Endothelial cell of umbilical vein (primary cell): ENCODE results near the gene RSPH6A. TPM values are rescaled to one million over a fixed set of nuclear protein-coding genes. Genes with fewer than 3 reads are reported as not detected.

Source experiments
- BruUV-seq: library from RNA; stranded (reverse); fragments of 400-500 nt; replicated peaks from 2 replicates; lab custom pipeline; 2021; lab: Mats Ljungman, UMichigan
- CTCF ChIA-PET: fragments of 300-600, 350-600 bp; sonication (Branson Sonifier 250); formaldehyde crosslinking; loops from one replicate; lab custom pipeline; 2021; ENCODE audit warnings: antibody characterized with exemption, inconsistent platforms; lab: Charles Lee
- POLR2A ChIA-PET: fragments of 300-600, 350-600 bp; sonication (Branson Sonifier 250); formaldehyde crosslinking; loops from one replicate; lab custom pipeline; 2021; ENCODE audit warnings: antibody characterized with exemption, inconsistent platforms; lab: Charles Lee
- DNase-seq: peaks from one replicate; pipeline ENCODE4 v3.0.0-alpha.2; 2011; ENCODE audit warnings: low read depth, low spot score
- FAIRE-seq: peaks from 2 replicates; lab custom pipeline; 2011; peaks lifted over from hg19 to GRCh38; lab: Jason Lieb, UNC
- H2AFZ ChIP-seq: 2 replicates; pipeline ENCODE4 v1.6.0; 2012; ENCODE audit warnings: low read depth, low read length, control low read depth, inconsistent platforms
- H3K27ac ChIP-seq: 2 replicates; pipeline ENCODE4 v1.5.1; 2011; ENCODE audit warnings: low read depth, mild to moderate bottlenecking, control low read depth, low read length, moderate library complexity; ENCODE audit not compliant: insufficient read depth
- H3K27me3 ChIP-seq, 2 experiments: 2 replicates each; pipeline versions ENCODE4 v1.6.0 to v1.6.1; 2011; ENCODE audit warnings: low read length in 2 of 2, mixed read lengths in 1 of 2; ENCODE audit not compliant: control insufficient read depth in 2 of 2, insufficient read depth in 2 of 2
- H3K36me3 ChIP-seq, 2 experiments: 2 replicates in 1 of 2; 3 replicates in 1 of 2; pipeline ENCODE4 v1.5.1; 2011; ENCODE audit warnings: low read length in 2 of 2, mild to moderate bottlenecking in 1 of 2, moderate library complexity in 1 of 2; ENCODE audit not compliant: control insufficient read depth in 2 of 2, insufficient read depth in 2 of 2; ENCODE audit errors: extremely low read depth in 1 of 2
- H3K4me1 ChIP-seq: 3 replicates; pipeline ENCODE4 v1.5.1; 2011; ENCODE audit warnings: mild to moderate bottlenecking, low read length; ENCODE audit not compliant: control insufficient read depth, insufficient read depth; ENCODE audit errors: extremely low read depth
- H3K4me2 ChIP-seq: 2 replicates; pipeline ENCODE4 v1.6.1; 2011; ENCODE audit warnings: low read length, control low read depth, mixed read lengths; ENCODE audit not compliant: insufficient read depth
- H3K4me3 ChIP-seq, 3 experiments: fragments of 200-600 bp in 1 of 3; sonication (generic), shearing (Covaris generic) in 1 of 3; replicated peaks in 1 of 3; 2 replicates each; pipeline ENCODE4 v1.5.1; 2011 to 2016; ENCODE audit warnings: control low read depth in 3 of 3, low read length in 3 of 3, mild to moderate bottlenecking in 2 of 3, inconsistent platforms in 1 of 3, low read depth in 1 of 3, moderate library complexity in 1 of 3; ENCODE audit not compliant: insufficient read depth in 1 of 3
- H3K79me2 ChIP-seq: 2 replicates; pipeline ENCODE4 v1.6.0; 2012; ENCODE audit warnings: low read length, inconsistent platforms; ENCODE audit not compliant: control insufficient read depth, insufficient read depth
- H3K9ac ChIP-seq: replicated peaks from 2 replicates; pipeline ENCODE3; 2011; ENCODE audit warnings: low read length, control low read depth; ENCODE audit not compliant: insufficient read depth; ENCODE audit errors: extremely low read depth
- H3K9me1 ChIP-seq: replicated peaks from 3 replicates; pipeline ENCODE4 v1.6.0; 2011; ENCODE audit warnings: mild to moderate bottlenecking, low read length; ENCODE audit not compliant: control insufficient read depth, insufficient read depth; ENCODE audit errors: extremely low read depth
- H3K9me3 ChIP-seq: replicated peaks from 2 replicates; pipeline ENCODE4 v1.5.1; 2012; ENCODE audit warnings: low read length, inconsistent platforms; ENCODE audit not compliant: control insufficient read depth, insufficient read depth
- H4K20me1 ChIP-seq: replicated peaks from 2 replicates; pipeline ENCODE3; 2011; ENCODE audit warnings: mild to moderate bottlenecking, low read length; ENCODE audit not compliant: control insufficient read depth, insufficient read depth; ENCODE audit errors: extremely low read depth
- EZH2 ChIP-seq: IDR thresholded peaks from 2 replicates; pipeline ENCODE4 v1.6.1; 2012; ENCODE audit warnings: borderline replicate concordance, low read depth, mild to moderate bottlenecking, moderate library complexity, low read length, inconsistent platforms; ENCODE audit not compliant: severe bottlenecking
- FOS ChIP-seq: IDR thresholded peaks from 2 replicates; pipeline ENCODE4 v1.6.1; 2011; ENCODE audit warnings: mild to moderate bottlenecking, low read length, moderate library complexity, borderline replicate concordance; ENCODE audit not compliant: insufficient read depth
- GATA2 ChIP-seq: IDR thresholded peaks from 2 replicates; pipeline ENCODE4 v1.7.0; 2011; ENCODE audit warnings: low read depth, mild to moderate bottlenecking, moderate library complexity, mixed read lengths, low read length; ENCODE audit not compliant: insufficient read length, insufficient read depth
- JUN ChIP-seq: IDR thresholded peaks from 2 replicates; pipeline ENCODE4 v1.6.1; 2011; ENCODE audit warnings: borderline replicate concordance, low read depth; ENCODE audit not compliant: insufficient read length, insufficient read depth
- MYC ChIP-seq: IDR thresholded peaks from one replicate; pipeline ENCODE4 v1.6.1; 2011; ENCODE audit warnings: mild to moderate bottlenecking, low read depth, low read length
- POLR2A ChIP-seq: IDR thresholded peaks from 2 replicates; pipeline ENCODE4 v1.6.1; 2012; ENCODE audit warnings: low read depth, mild to moderate bottlenecking, control low read depth, low read length
- POLR2AphosphoS5 ChIP-seq: IDR thresholded peaks from 2 replicates; pipeline ENCODE4 v1.6.1; 2012; ENCODE audit warnings: low read depth, mild to moderate bottlenecking, control low read depth, low read length, moderate library complexity; ENCODE audit not compliant: insufficient read depth
- dilution Hi-C: fragments of 300-500 bp; cut with MboI; formaldehyde crosslinking; loops from one replicate; pipeline ENCODE4 v1.15.0; 2019; ENCODE audit warnings: low sequenced_read_pairs; ENCODE audit not compliant: extremely low pct_ligation_motif_present
- intact Hi-C: fragments of 100-400 bp; cut with micrococcal nuclease; formaldehyde crosslinking; loops from one replicate; pipeline ENCODE4 v1.10.0; 2022
- polyA plus RNA-seq, 4 experiments: library from polyadenylated mRNA; depleted of rRNA in 3 of 4; stranded (reverse) in 3 of 4; unstranded in 1 of 4; fragments of >200 nt; gene quantifications; 2 replicates each; pipeline versions ENCODE4 v1.2.1 to v1.2.3, GENCODE V29; 2011 to 2012; ENCODE audit warnings: missing spikeins in 1 of 4
- total RNA-seq: library from RNA; stranded (reverse); gene quantifications from 2 replicates; pipeline ENCODE4 v1.2.3, GENCODE V29; 2021
- TF ChIP-seq, protein P1 (sequence below), 2 donors: IDR thresholded peaks; 1 replicate in 1 of 2; 2 replicates in 1 of 2; pipeline ENCODE4 v1.5.1; 2011; ENCODE audit warnings: low read length in 2 of 2, mild to moderate bottlenecking in 2 of 2, moderate library complexity in 2 of 2, control low read depth in 1 of 2, inconsistent platforms in 1 of 2, low read depth in 1 of 2; ENCODE audit not compliant: insufficient read depth in 1 of 2; ENCODE audit errors: extremely low read depth in 1 of 2
- TF ChIP-seq, protein P2 (sequence below): IDR thresholded peaks from 2 replicates; pipeline ENCODE4 v1.6.1; 2011; ENCODE audit not compliant: insufficient read depth, insufficient read length

RSPH6A gene
- total and polyA plus RNA-seq, 2 donors (not counting 3 experiments of a cell fraction or from before 2014, with no cell fraction given) = 0.03 to 0.62 TPM

GRCh38 chr19:45790942-45791341 lies 24.2 kb downstream of the RSPH6A start:
- ChIA-PET POLR2A (no interaction called here), CTCF (interaction anchor here (1.6 to 2.3 kb wide), 2 partner anchors 8 to 26 kb away, joined by 3 to 13 read pairs; no protein-coding TSS in a partner anchor)
- no peak for TF ChIP-seq MYC
- TF ChIP-seq, protein P1, sequence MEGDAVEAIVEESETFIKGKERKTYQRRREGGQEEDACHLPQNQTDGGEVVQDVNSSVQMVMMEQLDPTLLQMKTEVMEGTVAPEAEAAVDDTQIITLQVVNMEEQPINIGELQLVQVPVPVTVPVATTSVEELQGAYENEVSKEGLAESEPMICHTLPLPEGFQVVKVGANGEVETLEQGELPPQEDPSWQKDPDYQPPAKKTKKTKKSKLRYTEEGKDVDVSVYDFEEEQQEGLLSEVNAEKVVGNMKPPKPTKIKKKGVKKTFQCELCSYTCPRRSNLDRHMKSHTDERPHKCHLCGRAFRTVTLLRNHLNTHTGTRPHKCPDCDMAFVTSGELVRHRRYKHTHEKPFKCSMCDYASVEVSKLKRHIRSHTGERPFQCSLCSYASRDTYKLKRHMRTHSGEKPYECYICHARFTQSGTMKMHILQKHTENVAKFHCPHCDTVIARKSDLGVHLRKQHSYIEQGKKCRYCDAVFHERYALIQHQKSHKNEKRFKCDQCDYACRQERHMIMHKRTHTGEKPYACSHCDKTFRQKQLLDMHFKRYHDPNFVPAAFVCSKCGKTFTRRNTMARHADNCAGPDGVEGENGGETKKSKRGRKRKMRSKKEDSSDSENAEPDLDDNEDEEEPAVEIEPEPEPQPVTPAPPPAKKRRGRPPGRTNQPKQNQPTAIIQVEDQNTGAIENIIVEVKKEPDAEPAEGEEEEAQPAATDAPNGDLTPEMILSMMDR (IDR thresholded peaks at IDR 0.05; ENCODE audit: extremely low read depth in 1 of 2, insufficient read depth in 1 of 2, low read depth in 1 of 2, low read length in 2 of 2) = no peak
- TF ChIP-seq EZH2 = no peak
- no peak for TF ChIP-seq POLR2AphosphoS5
- TF ChIP-seq GATA2 = no peak
- no peak for TF ChIP-seq JUN
- no peak for TF ChIP-seq POLR2A
- TF ChIP-seq FOS = no peak
- TF ChIP-seq, protein P2, sequence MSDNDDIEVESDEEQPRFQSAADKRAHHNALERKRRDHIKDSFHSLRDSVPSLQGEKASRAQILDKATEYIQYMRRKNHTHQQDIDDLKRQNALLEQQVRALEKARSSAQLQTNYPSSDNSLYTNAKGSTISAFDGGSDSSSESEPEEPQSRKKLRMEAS = no peak
- no peaks in the 10 kb centered on the region for H3K9me1 ChIP-seq
- H3K27ac ChIP-seq = no peak overlapping the region
- peaks cover 16% of the 10 kb centered on the region for H3K4me1 ChIP-seq
- peak overlapping the region; percentile 94 for H3K4me2 ChIP-seq
- FAIRE-seq = no peak
- no peaks in the 10 kb centered on the region for H3K9me3 ChIP-seq
- H3K4me3 ChIP-seq = peak overlapping the region in 1 of 3 experiments; percentile 83
- H3K79me2 ChIP-seq = peaks cover 18% of the 10 kb centered on the region
- no peak overlapping the region for H3K9ac ChIP-seq
- no peaks in the 10 kb centered on the region for H3K27me3 ChIP-seq
- no peaks in the 10 kb centered on the region for H4K20me1 ChIP-seq
- no peak for DNase-seq
- intact Hi-C loops (no loop called here), dilution Hi-C loops (no loop called here)
- TSS peak; percentile 13 for BruUV-seq
- no peak overlapping the region for H2AFZ ChIP-seq
- H3K36me3 ChIP-seq = peaks cover 10 to 28% of the 10 kb centered on the region in 2 experiments
